NCI-H345 (cell line): ENCODE measurements around the gene PEX10.

Experiments
- DNase-seq: peaks from one replicate; lab custom pipeline; 2025; lab: John Stamatoyannopoulos, UW

The PEX10 gene

DNA sequence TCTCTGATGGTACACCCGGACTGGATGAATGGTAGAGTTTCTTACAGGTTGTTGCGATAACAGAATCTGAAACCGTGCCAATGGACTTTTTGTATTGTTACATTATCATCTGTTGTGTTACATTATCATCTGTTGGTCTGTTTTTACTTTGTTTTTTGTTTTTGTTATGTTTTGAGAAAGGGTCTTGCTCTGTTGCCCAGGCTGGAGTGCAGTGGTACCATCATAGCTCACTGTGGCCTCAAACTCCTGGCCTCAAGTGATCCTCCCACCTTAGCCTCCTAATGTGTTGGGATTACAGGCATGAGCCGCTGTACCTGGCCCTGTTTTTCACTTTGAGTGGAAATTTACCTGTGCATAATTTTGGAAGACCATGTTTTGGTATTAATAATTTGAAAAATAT, 10.2 kb upstream of the PEX10 start:
- DNase-seq: no peak

- no peak for DNase-seq
These were observed 7.1 kb upstream of the PEX10 start for GRCh38 chr1:2419416-2419815.

DNA sequence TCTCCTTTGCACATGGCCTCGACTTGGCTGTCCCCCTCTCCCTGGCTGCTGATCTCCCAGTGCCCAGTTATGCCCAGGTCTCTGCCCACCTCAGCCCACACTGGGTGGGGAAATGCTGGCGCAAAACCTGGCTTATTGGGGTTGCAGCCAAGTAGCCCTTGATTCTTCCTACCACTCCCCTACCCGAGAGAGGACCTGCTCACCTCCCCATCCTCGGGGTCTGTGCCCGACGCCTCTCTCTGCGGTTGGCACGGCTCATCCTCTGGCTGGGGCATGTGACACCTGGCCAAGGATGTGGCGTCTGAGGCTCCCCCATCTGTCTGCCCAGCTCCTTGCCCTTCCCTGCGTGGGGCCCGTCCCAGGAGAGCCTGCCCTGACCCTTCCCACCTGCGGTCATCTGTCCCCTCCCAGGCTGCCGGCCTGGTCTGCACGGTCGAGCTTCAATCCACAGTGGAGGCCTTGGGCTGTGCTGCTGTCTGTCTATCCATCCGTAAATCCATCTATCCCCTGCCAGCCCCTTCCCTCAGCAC, 6.5 kb upstream of the PEX10 start:
- no peak for DNase-seq

DNA sequence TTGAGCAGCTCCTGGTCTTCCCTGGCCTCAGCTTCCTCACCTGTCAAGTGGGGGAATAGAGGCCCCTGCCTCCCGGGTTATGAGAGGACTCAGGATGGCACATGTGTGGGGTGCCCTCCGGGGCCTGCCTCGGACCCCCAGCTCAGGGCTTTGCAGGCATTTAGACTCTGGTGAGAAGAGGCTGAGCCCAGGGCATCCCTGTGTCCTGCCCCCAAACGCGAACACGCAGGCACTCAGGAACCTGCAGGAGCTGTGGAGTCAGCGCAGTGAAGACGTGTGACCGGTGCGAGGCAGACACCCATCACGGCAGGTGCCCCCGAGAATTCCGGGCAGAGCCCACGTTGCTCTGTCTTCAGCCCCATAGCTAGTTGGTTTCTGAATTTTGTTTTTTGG, 5.5 kb upstream of the PEX10 start:
- DNase-seq: no peak

DNA sequence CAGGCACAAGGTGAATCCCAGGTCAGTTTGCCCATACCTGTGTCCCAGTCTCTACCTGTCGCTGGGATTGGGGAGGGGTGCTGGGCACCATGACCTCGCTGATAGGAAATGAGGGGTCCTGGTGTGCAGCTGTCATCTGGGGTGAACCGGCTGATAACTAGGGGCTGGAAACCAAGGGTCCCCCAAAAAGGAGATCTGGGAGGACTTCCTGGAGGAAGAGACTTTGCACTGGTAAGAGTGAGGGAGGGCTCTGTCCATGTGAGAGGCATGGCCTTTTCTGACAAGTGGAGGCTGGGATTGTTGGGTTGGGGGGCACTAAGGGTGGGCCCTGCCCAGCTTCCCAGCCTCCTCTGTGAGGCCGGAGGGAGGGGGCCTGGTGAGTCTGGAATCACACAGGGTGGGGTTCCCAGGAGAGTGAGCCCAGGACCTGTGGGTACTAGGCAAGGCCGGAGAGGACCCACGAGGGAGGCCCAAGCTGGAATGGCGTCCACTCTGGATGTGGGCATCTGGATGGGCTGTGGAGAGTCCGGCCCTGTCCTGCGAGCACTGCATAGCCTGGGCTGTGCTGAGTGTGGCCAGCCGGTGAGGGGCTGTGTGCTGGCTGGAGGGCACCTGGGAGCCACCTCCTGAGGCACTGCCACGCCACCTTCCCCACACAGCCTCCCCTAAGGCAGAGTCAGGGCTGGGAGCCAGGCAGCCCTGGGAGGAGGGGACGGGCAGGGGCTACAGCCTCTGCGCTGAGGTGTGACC, 4.9 kb upstream of the PEX10 start:
- DNase-seq: no peak

DNA sequence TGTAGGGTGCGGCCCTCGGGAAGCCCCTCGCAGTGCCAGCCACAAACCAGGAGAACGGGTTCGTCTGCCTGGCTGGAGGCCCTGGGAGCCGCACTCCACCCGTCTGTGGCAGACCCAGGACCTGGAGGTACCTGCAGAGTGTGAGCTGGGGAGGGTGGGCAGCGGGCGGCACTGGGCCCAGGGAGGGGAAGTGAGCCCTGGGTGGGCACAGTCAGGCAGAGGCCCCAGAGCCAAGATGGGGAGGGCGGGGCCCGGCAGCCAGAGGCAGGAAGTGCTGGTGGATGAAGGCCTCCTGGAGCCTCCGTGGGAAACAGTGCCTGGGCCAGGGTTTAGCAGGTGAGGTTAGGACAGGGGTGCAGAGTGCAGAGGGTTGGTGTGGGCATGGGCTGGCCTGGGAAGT, 4.0 kb upstream of the PEX10 start:
- peak; percentile 46 for DNase-seq

- peak; percentile 79 for DNase-seq
These were observed 3.4 kb upstream of the PEX10 start for GRCh38 chr1:2415801-2416208.

DNA sequence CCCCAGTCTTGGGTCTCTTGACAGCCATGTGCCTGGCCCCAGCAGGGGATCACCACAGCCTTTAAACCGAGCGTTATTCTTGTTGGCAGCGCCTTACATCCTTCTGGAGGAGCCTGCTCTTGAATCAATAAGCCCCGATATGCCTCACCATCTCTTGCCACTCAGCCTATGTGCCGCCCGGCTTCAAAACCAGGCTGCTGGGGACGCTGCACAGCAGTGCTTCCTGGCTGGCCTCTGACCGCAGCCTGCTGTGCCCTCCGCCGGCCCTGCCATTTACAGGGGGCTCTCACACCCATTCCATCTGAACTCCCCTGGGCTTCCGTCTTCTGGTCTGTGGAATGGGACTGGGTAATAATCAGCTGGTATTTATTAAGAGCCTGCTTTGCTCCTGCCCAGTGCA, 3.0 kb upstream of the PEX10 start:
- DNase-seq: peak; percentile 9

DNA sequence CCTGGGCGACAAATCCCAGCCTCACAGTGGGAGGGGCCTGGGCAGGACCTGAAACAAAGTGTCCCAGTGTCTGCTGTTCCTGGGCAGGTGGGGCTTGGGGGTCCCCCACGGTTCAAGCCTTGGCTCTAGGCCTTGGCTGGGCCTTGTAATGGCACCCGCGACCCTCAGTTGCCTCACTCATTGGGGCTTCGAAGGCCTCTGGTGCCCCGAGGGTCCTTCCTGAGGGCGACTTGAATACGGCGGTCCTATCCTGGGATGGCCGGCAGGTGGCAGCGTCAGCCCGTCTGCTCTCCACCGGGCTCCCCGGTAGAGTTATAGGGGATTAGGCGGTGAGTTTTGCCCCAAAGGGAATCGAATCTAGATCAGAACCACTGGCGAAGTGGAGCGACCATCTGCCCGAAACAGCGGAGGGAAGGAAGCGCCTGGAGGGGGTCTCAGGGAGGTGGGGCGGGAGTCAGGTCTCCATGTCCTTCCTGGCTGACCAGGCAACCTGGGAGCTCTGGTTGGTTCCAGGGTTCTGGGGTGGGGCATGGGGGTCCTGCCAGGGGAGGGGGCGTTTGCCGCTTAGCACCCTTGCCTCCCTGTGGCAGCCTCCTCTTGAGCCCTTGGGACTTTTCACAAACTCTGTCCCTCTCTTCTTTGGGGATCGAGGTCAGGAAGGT, 2.1 kb upstream of the PEX10 start:
- peak; percentile 65 for DNase-seq

DNA sequence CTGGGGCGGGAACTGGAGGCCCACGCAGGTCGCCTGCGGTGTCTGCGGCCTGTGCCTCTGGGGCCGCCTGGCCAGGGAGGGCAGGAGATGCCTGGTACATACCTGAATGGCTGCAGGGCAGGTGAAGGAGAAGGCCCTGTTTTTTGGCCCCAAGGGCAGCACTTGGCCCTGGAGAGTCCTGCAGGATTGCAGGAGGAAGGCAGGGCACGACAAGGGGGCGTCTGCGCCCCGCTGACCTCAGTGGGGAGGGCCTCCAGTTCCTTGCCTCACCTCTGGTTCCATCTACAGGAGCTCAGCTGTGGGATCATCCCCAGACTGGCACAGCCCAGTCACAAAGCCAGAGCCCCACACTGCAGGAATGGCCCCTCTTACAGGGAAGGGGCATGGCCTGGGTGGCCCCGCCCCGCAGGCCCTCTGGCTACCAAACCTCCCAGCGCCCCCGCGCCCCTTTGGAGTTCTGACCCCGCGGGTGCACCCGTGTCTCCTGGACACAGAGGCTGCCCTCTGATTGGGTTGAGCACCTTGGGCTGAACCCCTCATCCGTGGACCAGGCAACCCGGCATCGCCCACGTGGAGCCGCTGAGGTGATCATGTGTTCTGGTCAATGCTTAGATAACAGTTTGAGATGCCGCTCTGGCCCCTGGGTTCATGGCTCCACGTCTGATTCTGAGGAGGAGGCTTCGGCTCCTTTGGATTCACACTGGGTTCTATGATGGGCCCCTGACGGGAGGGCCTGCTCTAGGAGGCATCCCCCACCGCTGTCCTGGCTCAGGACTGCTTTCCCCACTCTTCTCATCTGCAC, 1.3 kb upstream of the PEX10 start:
- DNase-seq: peak; percentile 24

GRCh38 chr1:2412773-2413494, 570 bp upstream of the PEX10 start:
- DNase-seq: peak; percentile 57

DNA sequence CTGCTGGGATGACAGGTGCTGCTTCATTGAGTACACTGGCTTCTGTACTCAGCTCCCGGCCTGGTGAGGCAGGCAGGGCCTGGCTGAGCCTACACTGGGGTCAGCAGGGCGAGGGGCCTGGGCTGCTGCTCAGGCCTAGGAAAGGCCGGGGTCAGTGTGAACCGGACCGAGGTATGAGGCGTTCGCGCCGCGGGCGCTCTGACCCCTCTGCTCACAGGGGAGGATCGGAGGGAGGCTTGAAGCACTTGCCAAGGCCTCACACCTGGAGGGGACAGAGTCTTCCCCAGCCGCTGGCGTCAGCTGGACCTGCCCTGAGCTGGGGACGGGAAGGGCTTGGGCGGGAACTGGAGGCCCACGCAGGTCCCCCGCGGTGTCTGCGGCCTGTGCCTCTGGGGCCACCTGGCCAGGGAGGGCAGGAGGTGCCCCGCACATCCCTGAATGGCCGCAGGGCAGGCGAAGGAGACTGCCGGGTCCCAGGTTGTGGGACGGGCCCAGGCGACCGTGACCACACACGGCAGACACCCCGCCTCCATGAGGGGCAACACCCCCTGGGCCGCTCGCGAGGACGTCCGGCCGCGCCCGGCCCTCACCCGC, 466 bp downstream of the PEX10 start:
- peak; percentile 37 for DNase-seq

- DNase-seq: no peak
These were observed 2.6 kb downstream of the PEX10 start for GRCh38 chr1:2409745-2410144.

GRCh38 chr1:2408859-2409276, 3.5 kb downstream of the PEX10 start:
- no peak for DNase-seq

GRCh38 chr1:2408456-2408855, 3.9 kb downstream of the PEX10 start:
- no peak for DNase-seq

DNA sequence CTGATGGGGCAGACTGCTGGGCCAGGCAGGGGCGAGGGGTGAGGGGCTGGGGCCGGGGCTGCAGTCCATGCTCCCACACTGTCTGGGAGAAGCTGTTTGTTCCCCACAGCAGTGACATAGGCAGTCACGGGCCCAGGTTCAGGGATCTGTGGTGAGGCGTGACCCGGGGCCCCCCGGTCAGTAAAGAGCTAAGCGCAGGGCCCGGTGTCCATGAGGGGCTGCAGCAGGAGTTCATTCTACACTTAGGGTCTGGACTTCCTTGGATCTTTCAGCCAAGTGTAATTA, 4.4 kb downstream of the PEX10 start:
- DNase-seq: no peak

GRCh38 chr1:2407166-2407990, 5.0 kb downstream of the PEX10 start:
- DNase-seq: no peak

DNA sequence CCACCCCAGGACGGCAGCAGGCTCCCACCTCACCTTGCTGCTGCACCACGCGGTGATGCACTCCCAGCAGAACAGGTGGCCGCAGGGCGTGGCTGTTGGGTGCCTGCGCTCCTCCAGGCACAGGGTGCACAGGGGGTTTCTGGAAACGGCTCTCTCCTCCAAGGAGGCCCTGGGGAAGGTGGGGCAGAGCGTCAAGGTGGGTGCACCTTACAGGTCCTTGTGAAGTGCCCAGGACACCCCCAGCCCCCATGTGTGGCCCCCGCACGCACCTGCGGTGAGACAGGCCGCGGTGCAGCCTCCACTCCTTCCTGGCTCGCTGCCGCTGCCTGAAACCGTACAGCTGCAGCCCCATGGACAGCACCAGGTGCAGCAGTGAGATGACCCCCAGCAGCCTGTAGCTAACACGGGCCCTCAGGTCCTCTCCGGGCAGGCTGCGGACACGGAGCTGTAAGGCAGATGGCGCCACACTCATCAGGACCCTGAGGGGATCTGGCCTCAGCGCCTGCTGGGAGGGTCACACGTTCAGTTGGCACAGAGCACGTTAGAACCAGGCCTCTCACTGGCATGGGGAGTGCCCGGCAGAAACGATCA, 5.8 kb downstream of the PEX10 start:
- no peak for DNase-seq

DNA sequence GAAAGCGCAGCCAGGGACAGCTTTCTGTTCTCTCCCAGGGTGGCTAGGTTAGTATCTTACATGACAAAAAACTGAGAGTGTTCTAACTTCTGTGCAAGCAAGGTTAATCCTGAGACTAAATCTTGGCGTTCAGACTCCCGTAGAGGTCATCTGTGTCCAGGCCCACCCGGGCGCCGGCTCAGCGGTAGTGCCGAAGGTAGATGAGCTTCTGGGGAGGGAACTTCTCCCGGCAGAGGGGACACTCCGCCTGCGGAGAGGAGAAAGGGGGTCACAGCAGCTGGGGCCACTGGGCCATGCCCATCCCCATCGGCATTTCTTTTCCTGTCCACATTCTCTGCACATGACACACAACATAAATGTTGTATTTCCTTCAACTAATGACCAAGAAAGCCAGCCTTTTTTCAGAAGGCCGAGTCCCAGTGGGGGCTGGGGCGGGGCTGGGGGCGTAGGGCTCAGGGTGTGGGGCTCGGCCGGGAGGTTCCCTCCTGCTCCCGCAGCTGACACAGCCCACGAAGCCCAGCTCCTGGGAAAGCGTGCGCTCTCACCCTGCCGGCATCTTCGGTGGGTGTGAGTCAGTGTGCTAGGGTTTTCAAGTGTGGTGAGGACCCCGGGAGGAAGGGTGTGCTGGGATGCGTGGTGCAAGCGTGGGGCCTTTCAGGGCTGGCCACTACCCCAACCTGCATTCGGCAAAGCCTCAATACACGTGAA, 6.6 kb downstream of the PEX10 start:
- no peak for DNase-seq
